ENCODE data around the gene TNFRSF8.

TNFRSF8 gene

GRCh38 chr1:12161662-12162458, 98.8 kb downstream of the TNFRSF8 start:
- no peak for DNase-seq

DNA sequence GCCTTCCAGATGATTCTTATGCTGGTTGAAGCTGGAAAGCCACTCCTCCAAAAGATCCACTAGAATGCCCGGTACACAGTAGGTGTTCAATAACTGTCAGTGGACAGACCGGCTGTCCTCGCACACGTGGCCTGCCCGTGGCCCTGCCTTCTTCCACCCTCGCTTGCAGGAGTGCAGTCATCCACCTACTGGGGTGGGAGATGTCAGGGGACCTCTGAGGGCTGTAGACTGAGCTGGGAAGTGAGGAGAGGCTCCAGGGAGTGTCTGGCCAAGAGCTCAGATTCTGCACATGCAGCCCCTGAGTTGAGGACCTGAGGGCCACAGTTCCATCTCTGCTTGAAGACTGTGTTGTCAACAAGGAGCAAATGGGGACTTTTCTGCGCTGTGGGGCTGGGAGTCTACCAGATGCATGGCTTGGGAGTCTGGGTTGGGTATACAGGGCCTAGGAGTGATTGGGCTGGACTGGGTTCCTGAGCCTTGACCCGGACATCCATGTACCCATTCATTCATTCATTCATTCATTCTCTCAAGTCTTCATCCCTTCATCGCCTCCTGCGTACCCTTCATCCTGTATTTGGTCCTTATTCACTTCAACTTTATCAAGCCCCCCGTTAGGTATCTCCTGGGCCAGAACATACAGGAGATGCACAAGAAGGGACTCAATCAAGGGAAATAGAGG, 99.5 kb downstream of the TNFRSF8 start:
- no peak for DNase-seq

- no peak for DNase-seq
These were observed 100.1 kb downstream of the TNFRSF8 start for GRCh38 chr1:12163210-12163609.

DNA sequence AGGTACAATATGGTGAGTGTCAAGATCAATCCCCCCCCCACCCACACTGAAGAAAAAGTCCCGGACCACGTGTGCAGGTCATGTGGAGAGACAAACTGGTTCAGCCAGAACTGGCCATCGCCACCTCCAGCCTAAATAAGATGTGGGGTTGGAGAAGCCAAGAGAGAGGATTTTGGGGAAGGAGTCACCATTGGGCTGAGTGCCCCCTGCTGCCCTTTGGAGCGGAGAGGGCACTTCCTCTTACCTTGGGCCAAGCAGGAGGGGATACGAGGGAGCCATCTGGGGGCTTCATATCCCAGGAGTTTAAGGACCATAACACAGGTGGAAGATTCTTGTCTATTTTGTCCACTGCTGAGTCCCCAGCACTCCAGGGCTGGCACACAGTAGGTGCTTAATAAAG, 101.1 kb downstream of the TNFRSF8 start:
- no peak for DNase-seq

DNA sequence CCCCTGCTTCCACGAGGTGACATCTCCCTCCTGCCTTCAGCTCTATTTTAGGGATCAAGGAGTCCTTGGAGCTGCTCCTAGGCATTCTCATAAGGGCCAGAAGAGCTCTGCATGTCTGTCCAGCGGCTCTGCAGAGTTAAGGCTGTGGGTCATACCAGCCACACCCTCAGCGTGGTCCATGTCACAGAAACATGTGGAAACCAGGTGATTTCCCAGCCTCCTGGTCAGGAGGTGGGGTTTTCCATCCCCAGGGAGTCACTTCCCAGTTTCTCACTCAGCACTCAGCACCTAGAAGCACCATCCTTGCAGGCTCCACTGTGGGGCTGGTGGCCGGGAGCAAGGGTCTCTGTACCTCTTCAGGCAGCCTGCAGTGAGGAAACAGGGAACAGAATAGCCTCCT, 102.2 kb downstream of the TNFRSF8 start:
- DNase-seq: no peak

DNA sequence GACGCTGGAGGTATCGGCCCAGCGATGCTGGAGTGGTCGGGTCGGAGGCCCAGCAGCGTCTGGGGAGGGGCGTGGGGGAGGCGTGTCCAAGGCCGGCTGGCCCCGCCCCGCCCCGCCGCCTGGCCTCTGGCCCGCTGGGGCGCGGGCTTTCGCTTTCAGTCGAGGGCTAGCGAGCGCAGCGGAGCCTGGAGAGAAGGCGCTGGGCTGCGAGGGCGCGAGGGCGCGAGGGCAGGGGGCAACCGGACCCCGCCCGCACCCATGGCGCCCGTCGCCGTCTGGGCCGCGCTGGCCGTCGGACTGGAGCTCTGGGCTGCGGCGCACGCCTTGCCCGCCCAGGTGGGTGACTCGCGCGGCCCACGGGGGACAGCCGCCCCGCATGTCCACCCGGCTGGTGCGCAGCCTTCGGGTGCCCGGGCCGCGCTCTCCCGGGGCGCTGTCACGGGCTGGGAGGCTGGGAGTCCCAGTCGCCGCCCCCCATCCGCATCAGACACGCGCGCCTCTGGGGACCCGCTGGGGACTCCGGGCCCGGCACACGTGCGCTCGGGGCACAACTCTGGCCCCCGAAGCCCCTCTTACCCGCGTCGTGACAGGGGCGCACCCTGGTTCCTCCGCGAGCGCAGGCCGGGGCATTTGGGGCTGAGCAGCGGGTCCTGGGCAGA, 103.9 kb downstream of the TNFRSF8 start, which contains the start of gene TNFRSF1B:
Gene TNFRSF1B (plus strand): TSS at position 158 of the 659 bp plus-strand sequence. CDS start 101 bp downstream, at position 259.
- peak; percentile 26 to 40 (median 38) for DNase-seq

- peak in 1 of 3 experiments; percentile 4 for DNase-seq
These were observed 104.7 kb downstream of the TNFRSF8 start for GRCh38 chr1:12167493-12168429.

- no peak for DNase-seq
These were observed 105.5 kb downstream of the TNFRSF8 start for GRCh38 chr1:12168451-12169160.

GRCh38 chr1:12169442-12170135, 106.5 kb downstream of the TNFRSF8 start:
- no peak for DNase-seq

GRCh38 chr1:12170263-12170671, 107.2 kb downstream of the TNFRSF8 start:
- no peak for DNase-seq

DNA sequence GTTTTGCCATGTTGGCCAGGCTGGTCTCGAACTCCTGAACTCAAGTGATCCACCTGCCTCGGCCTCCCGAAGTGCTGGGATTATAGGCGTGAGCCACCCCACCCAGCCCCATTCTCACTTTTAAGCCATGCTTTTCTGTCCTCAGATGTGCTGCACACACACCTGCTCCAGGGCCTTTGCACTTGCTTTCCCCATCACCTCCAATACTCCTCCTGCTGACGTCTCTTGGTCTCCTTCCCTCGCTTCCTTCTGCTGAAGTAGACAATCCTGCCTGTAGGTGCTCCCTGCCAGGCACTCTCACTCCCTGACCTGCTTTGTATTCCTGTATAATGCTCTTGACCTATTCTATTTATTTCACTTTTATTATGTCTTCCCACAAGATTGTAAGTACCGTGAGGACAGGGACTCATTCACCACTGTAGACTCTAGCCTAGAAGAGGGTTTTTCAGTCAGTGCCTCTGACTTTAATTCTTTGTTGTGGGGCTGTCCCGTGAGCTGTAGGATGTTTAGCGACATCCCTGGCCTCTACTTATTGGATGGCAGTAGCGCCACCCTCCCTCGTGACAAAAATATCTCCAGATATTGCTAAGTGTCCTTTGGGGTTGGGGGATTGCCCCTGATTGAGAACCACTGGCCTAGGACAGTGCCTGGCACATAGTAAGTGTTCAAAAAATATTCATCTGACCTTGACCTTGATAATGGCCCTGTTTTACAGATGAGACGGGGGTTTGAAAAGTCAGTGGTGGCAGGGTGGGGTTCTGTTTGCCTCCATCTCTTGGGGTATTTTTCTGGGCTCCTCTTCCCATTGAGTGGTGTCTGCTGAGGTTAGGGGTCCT, 108.3 kb downstream of the TNFRSF8 start:
- no peak for DNase-seq

DNA sequence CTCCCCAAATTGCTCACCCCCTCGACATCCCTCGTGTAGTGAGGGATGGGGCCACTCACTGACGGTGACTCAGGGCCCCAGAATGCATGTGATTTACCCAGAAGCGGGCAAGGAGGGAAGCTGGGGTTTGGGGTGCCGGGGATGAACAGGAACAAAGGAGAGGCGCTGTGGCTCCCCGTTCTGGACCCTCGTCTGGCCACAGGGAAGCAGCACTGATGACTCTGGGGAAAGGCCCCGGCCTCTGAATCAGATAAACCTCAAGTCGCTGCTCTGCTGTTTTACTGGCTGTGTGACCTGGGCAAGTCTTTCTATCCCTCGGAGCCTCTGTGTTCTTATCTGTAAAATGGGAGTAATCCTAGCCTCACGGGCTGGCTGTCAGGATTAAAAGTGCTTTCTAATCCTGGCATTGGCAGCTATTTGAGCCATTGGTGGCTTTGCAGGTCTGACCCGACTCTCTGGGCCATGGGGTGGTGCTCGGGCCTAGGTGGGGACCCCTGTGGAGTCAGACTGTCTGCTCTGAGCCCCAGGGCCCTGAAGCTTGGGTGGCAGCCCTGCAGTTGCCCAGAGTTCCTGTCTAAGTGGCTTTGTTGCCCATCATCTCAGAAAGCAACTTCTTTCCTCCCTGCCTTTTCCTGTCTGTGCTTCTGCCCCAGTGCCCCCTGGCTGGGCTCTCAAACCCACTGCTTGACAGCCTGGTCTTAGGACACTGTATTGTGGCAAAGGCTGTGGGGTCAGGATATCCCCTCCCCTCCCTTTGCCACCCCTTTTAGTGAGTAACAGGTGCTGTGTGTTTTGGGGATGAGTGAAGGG, 109.1 kb downstream of the TNFRSF8 start:
- no peak for DNase-seq

DNA sequence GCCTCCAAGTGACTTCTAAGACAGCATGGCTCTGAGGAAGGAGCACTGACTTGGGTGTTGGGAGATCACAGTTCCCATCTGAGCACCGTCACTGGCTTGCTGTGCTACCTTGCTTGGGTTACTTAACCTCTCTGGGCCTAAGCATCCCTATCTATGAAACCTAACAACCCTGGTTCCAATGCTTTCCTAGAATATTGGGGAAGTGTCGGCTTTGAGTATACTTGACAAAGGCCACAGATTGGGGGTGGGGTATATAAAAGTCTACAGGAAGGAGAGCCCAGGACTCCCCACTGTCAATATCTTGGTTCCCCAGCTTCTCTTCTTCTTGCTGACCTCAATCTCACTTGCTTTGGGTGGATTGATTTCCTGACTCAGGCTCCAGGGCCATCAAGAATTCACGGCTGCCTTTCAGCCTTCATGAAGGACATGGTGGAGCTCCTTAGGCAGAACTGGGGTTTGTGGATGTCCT, 110.0 kb downstream of the TNFRSF8 start:
- no peak for DNase-seq

- DNase-seq: no peak
These were observed 110.6 kb downstream of the TNFRSF8 start for GRCh38 chr1:12173631-12174121.

GRCh38 chr1:12174924-12175810, 112.1 kb downstream of the TNFRSF8 start:
- no peak for DNase-seq

DNA sequence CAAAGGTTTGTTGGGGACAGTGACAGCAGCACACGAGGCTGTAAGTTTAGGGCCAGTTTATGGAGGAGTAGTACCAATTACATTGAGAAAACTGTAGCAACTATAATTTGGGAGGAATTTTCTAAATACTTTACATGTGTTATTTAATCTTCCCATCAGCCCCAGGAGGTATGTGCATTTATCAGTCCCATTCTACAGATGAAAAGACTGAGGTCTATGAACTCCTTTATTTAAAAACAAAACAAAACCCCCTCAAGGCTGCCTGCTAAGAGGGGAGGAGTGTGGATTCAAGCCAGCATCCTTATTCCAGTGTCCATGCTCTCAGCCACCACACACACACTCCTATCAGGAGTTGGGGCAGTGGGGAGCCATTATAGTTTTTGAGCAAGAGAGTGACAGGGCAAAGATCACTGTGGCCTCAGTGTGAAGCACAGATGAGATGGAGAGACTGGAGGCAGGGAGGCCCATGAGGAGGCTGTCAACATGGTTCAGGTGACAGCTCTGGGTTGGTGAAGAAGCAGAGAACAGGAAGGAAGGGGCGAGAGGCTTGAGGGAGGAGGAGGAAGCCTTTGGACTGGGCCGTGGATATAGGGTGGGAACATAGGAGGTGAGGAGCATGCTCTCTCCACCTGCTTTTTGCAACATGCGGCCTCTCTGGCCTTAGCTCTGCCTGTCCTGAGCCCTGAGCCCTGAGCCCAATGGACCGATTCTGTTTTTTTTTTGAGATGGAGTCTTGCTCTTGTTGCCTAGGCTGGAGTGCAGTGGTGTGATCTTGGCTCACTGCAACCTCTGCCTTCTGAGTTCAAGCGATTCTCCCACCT, 113.4 kb downstream of the TNFRSF8 start:
- DNase-seq: no peak
